H1 (cell line): Measurements from ENCODE around the gene SPAG16. TPM values are rescaled to one million over a fixed set of nuclear protein-coding genes. Genes with fewer than 3 reads are reported as not detected.
A peak's percentile ranks its signal among the peaks of the same experiment; 100 is the strongest.

ENCODE experiments used
- CTCF ChIA-PET: fragments of 300-600 bp; sonication (Branson Sonifier 250); formaldehyde crosslinking; loops from one replicate; lab custom pipeline; 2021; ENCODE audit not compliant: partially characterized antibody; lab: Charles Lee
- POLR2A ChIA-PET: fragments of 300-600 bp; sonication (Branson Sonifier 250); formaldehyde crosslinking; loops from one replicate; lab custom pipeline; 2021; ENCODE audit warnings: inconsistent platforms; ENCODE audit not compliant: partially characterized antibody; lab: Charles Lee
- DNase-seq, 2 experiments: peaks; one replicate each; pipeline versions ENCODE4 v3.0.0 to v3.0.0-alpha.2; 2010 to 2022; ENCODE audit warnings: low spot score in 2 of 2, low read depth in 1 of 2, mixed read lengths in 1 of 2
- FAIRE-seq: peaks from 2 replicates; lab custom pipeline; 2011; peaks lifted over from hg19 to GRCh38; lab: Jason Lieb, UNC
- H2AFZ ChIP-seq: 2 replicates; pipeline ENCODE4 v1.8.1; 2012; ENCODE audit warnings: low read length, inconsistent platforms
- H2AK5ac ChIP-seq: 2 replicates; pipeline ENCODE4 v1.6.1; 2013; ENCODE audit warnings: low read depth, low read length
- H2BK120ac ChIP-seq: replicated peaks from 2 replicates; pipeline ENCODE3; 2013; ENCODE audit warnings: low read depth, low read length, inconsistent platforms
- H2BK12ac ChIP-seq: 2 replicates; pipeline ENCODE4 v1.6.1; 2013; ENCODE audit warnings: low read depth, low read length
- H2BK15ac ChIP-seq: 2 replicates; pipeline ENCODE4 v1.6.1; 2013; ENCODE audit warnings: low read length
- H2BK20ac ChIP-seq: 2 replicates; pipeline ENCODE4 v1.6.1; 2013; ENCODE audit warnings: low read length
- H2BK5ac ChIP-seq: 2 replicates; pipeline ENCODE4 v1.6.1; 2013; ENCODE audit warnings: low read depth, low read length
- H3K14ac ChIP-seq: 2 replicates; pipeline ENCODE4 v1.6.1; 2013; ENCODE audit warnings: inconsistent platforms; ENCODE audit not compliant: insufficient read length
- H3K18ac ChIP-seq: 2 replicates; pipeline ENCODE4 v1.6.1; 2013; ENCODE audit warnings: low read length; ENCODE audit errors: extremely low read depth
- H3K23ac ChIP-seq: 2 replicates; pipeline ENCODE4 v1.6.1; 2013; ENCODE audit warnings: inconsistent platforms; ENCODE audit not compliant: insufficient read length
- H3K23me2 ChIP-seq: 2 replicates; pipeline ENCODE4 v1.6.1; 2013; ENCODE audit warnings: low read depth, low read length
- H3K27ac ChIP-seq: 2 replicates; pipeline ENCODE4 v1.6.1; 2011; ENCODE audit warnings: low read depth, low read length, inconsistent platforms
- H3K27me3 ChIP-seq, 4 experiments: replicated peaks in 1 of 4; 1 replicate in 1 of 4; 2 replicates in 3 of 4; pipeline versions ENCODE4 v1.6.1 to v1.8.1; 2011 to 2013; ENCODE audit warnings: low read length in 3 of 4, mild to moderate bottlenecking in 3 of 4, inconsistent platforms in 2 of 4, mixed read lengths in 2 of 4, moderate library complexity in 1 of 4; ENCODE audit not compliant: control insufficient read depth in 3 of 4, insufficient read depth in 3 of 4; ENCODE audit errors: extremely low read depth in 1 of 4
- H3K36me3 ChIP-seq, 4 experiments: 2 replicates each; pipeline versions ENCODE4 v1.6.1 to v1.8.1; 2011 to 2013; ENCODE audit warnings: mild to moderate bottlenecking in 4 of 4, low read length in 3 of 4, moderate library complexity in 2 of 4, control low read depth in 1 of 4, inconsistent platforms in 1 of 4; ENCODE audit not compliant: insufficient read depth in 4 of 4, control insufficient read depth in 2 of 4
- H3K4ac ChIP-seq: replicated peaks from 2 replicates; pipeline ENCODE3; 2013; ENCODE audit warnings: low read length, low read depth, mixed read lengths, inconsistent platforms; ENCODE audit not compliant: insufficient read length
- H3K4me1 ChIP-seq, 4 experiments: replicated peaks in 1 of 4; 1 replicate in 1 of 4; 2 replicates in 3 of 4; pipeline versions ENCODE4 v1.6.1 to v1.8.1; 2011 to 2013; ENCODE audit warnings: low read length in 3 of 4, inconsistent platforms in 2 of 4, mixed read lengths in 1 of 4; ENCODE audit not compliant: insufficient read depth in 4 of 4, control insufficient read depth in 3 of 4
- H3K4me2 ChIP-seq, 2 experiments: 2 replicates each; pipeline versions ENCODE4 v1.6.1 to v1.8.1; 2011 to 2013; ENCODE audit warnings: low read depth in 2 of 2, low read length in 2 of 2, control low read depth in 1 of 2, inconsistent platforms in 1 of 2, mild to moderate bottlenecking in 1 of 2; ENCODE audit not compliant: insufficient read depth in 1 of 2
- H3K4me3 ChIP-seq, 4 experiments: fragments of 200-600, 300-600 bp in 1 of 4; sonication (generic), shearing (Covaris generic), sonication (Bioruptor Twin) in 1 of 4; 2 replicates each; pipeline versions ENCODE4 v1.5.1 to v1.8.1; 2011 to 2016; ENCODE audit warnings: low read length in 4 of 4, low read depth in 3 of 4, control low read depth in 2 of 4, inconsistent platforms in 2 of 4, mild to moderate bottlenecking in 2 of 4, mixed read lengths in 1 of 4, moderate library complexity in 1 of 4; ENCODE audit not compliant: insufficient read depth in 2 of 4; ENCODE audit errors: extremely low read depth in 1 of 4
- H3K56ac ChIP-seq: replicated peaks from 2 replicates; pipeline ENCODE3; 2013; ENCODE audit warnings: low read depth, mild to moderate bottlenecking, mixed read lengths, low read length, inconsistent platforms; ENCODE audit not compliant: insufficient read length
- H3K79me1 ChIP-seq: 2 replicates; pipeline ENCODE4 v1.6.1; 2013; ENCODE audit warnings: low read depth, low read length, control low read depth
- H3K79me2 ChIP-seq, 2 experiments: 2 replicates each; pipeline versions ENCODE4 v1.6.1 to v1.8.1; 2012 to 2013; ENCODE audit warnings: low read length in 2 of 2, mild to moderate bottlenecking in 2 of 2, inconsistent platforms in 1 of 2; ENCODE audit not compliant: insufficient read depth in 2 of 2, control insufficient read depth in 1 of 2
- H3K9ac ChIP-seq, 4 experiments: replicated peaks in 1 of 4; 1 replicate in 1 of 4; 2 replicates in 3 of 4; pipeline versions ENCODE4 v1.6.1 to v1.8.1; 2011 to 2013; ENCODE audit warnings: low read depth in 3 of 4, low read length in 3 of 4, control low read depth in 2 of 4, mild to moderate bottlenecking in 2 of 4, moderate library complexity in 2 of 4, inconsistent platforms in 1 of 4; ENCODE audit errors: extremely low read depth in 1 of 4
- H3K9me3 ChIP-seq, 2 experiments: 2 replicates each; pipeline versions ENCODE4 v1.6.1 to v1.8.1; 2012 to 2013; ENCODE audit warnings: mild to moderate bottlenecking in 2 of 2, moderate library complexity in 2 of 2, control low read depth in 1 of 2, inconsistent platforms in 1 of 2, low read depth in 1 of 2, low read length in 1 of 2, mixed read lengths in 1 of 2; ENCODE audit not compliant: insufficient read depth in 2 of 2
- H4K20me1 ChIP-seq, 2 experiments: replicated peaks in 1 of 2; 2 replicates each; pipeline versions ENCODE3 to v1.8.1; 2011 to 2013; ENCODE audit warnings: inconsistent platforms in 2 of 2, low read length in 2 of 2, mild to moderate bottlenecking in 1 of 2; ENCODE audit not compliant: insufficient read depth in 2 of 2, control insufficient read depth in 1 of 2
- H4K5ac ChIP-seq: 2 replicates; pipeline ENCODE4 v1.6.1; 2013; ENCODE audit warnings: low read length, low read depth, mixed read lengths, inconsistent platforms; ENCODE audit not compliant: insufficient read length
- H4K8ac ChIP-seq: 2 replicates; pipeline ENCODE4 v1.8.0; 2013; ENCODE audit warnings: mild to moderate bottlenecking, moderate library complexity, low read length, inconsistent platforms; ENCODE audit not compliant: insufficient read depth; ENCODE audit errors: extremely low read depth
- H4K91ac ChIP-seq: replicated peaks from 2 replicates; pipeline ENCODE3; 2013; ENCODE audit warnings: low read length, mixed read lengths, inconsistent platforms; ENCODE audit not compliant: insufficient read length
- RAD21 ChIP-seq, 2 experiments: IDR thresholded peaks in 1 of 2; conservative IDR thresholded peaks in 1 of 2; 2 replicates each; pipeline ENCODE4 v1.6.1; 2011; ENCODE audit warnings: low read depth in 2 of 2, low read length in 2 of 2, improper control_type of control experiment in 1 of 2, inconsistent platforms in 1 of 2, mild to moderate bottlenecking in 1 of 2, moderate library complexity in 1 of 2
- SP1 ChIP-seq: IDR thresholded peaks from 2 replicates; pipeline ENCODE4 v1.6.1; 2011; ENCODE audit warnings: low read depth, low read length
- polyA plus RNA-seq, 7 experiments: library from polyadenylated mRNA; depleted of rRNA in 3 of 7; stranded (reverse) in 5 of 7; unstranded in 2 of 7; fragments of >200 nt in 5 of 7; fragments of 200-250 nt in 2 of 7; gene quantifications; 1 replicate in 5 of 7; 2 replicates in 1 of 7; 4 replicates in 1 of 7; pipeline versions ENCODE4 v1.2.1 to v1.2.3, GENCODE V29; 2011 to 2013; ENCODE audit warnings: missing spikeins in 2 of 7, mixed read lengths in 2 of 7
- total RNA-seq: library from RNA; stranded (reverse); fragmentation: NEBNext Ultra II Directional; extraction: Animal tissue kit (Norgen Biotek cat#: 25700); gene quantifications from 2 replicates; pipeline ENCODE4 v1.2.1, GENCODE V29; 2021
- TF ChIP-seq, protein P1 (sequence below), 3 experiments: IDR thresholded peaks; 1 replicate in 2 of 3; 2 replicates in 1 of 3; pipeline versions ENCODE4 v1.5.1 to v1.6.1; 2011; ENCODE audit warnings: low read length in 3 of 3, mild to moderate bottlenecking in 3 of 3, inconsistent platforms in 2 of 3, low read depth in 1 of 3, moderate library complexity in 1 of 3; ENCODE audit not compliant: insufficient read depth in 1 of 3; ENCODE audit errors: control extremely low read depth in 1 of 3

SPAG16 gene
- total and polyA plus RNA-seq, 2 of the 8 experiments (the other 6 are each of a cell fraction or from before 2014, with no cell fraction given) = 6.0 to 14.9 TPM

DNA sequence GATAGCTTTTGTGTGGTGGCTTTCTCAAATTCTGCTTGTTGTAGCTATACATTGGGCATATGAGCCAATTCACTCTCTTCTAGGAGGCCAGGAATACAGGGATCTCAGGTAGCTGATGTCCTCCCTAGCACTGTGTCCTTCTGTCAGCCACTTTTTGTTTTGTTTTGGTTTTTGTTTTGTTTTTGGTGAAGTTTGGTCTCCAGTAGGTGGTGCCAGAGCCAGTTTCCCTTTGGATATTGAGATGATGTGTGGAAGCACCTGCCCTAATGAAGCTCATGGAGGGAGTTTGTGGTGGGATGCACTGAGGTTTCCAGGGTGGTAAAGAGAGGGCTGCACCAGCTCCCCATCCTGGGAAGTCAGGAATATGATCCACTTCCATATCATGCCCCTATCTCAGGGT is 1026.1 kb downstream of the SPAG16 start:
- Histone ChIP-seq H2AFZ (no peak overlapping the region), H3K56ac (no peak overlapping the region), H3K14ac (no peak overlapping the region), H3K27me3 (no peaks in the 10 kb centered on the region), H3K4me3 (no peak overlapping the region), H2BK120ac (no peak overlapping the region), H4K20me1 (no peaks in the 10 kb centered on the region), H3K36me3 (no peaks in the 10 kb centered on the region), H3K23ac (no peak overlapping the region), H3K23me2 (no peaks in the 10 kb centered on the region; the same call in 1 of the 2 replicates), H4K91ac (no peak overlapping the region), H3K79me2 (no peaks in the 10 kb centered on the region), H3K4me1 (no peaks in the 10 kb centered on the region), H2BK12ac (no peak overlapping the region), H2AK5ac (no peak overlapping the region), H4K8ac (no peak overlapping the region), H3K9ac (no peak overlapping the region), H3K4ac (no peak overlapping the region), H3K4me2 (no peak overlapping the region), H3K9me3 (no peaks in the 10 kb centered on the region), H3K18ac (no peak overlapping the region), H3K27ac (no peak overlapping the region), H4K5ac (no peak overlapping the region), H2BK15ac (no peak overlapping the region), H2BK5ac (no peak overlapping the region), H3K79me1 (no peaks in the 10 kb centered on the region), H2BK20ac (no peak overlapping the region)
- no peak for DNase-seq
- TF ChIP-seq, protein P1, sequence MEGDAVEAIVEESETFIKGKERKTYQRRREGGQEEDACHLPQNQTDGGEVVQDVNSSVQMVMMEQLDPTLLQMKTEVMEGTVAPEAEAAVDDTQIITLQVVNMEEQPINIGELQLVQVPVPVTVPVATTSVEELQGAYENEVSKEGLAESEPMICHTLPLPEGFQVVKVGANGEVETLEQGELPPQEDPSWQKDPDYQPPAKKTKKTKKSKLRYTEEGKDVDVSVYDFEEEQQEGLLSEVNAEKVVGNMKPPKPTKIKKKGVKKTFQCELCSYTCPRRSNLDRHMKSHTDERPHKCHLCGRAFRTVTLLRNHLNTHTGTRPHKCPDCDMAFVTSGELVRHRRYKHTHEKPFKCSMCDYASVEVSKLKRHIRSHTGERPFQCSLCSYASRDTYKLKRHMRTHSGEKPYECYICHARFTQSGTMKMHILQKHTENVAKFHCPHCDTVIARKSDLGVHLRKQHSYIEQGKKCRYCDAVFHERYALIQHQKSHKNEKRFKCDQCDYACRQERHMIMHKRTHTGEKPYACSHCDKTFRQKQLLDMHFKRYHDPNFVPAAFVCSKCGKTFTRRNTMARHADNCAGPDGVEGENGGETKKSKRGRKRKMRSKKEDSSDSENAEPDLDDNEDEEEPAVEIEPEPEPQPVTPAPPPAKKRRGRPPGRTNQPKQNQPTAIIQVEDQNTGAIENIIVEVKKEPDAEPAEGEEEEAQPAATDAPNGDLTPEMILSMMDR (IDR thresholded peaks at IDR 0.05; ENCODE audit: control extremely low read depth in 1 of 3, insufficient read depth in 1 of 3, low read depth in 1 of 3, low read length in 3 of 3) = peak in 2 of 3 experiments; percentile 36 to 42; a peak in 2 of 4 replicates
- TF ChIP-seq SP1 (no peak), RAD21 (IDR thresholded peaks at IDR 0.05 in 1 of 2, conservative IDR thresholded peaks at IDR 0.05 in 1 of 2; ENCODE audit: low read depth in 2 of 2, low read length in 2 of 2) (peak; percentile 42 to 53)
- POLR2A ChIA-PET = no interaction called here
- CTCF ChIA-PET = interaction anchor here (0.5 to 2.2 kb wide), 38 partner anchors 8 to 386 kb away, joined by 3 to 14 read pairs (median 3); no protein-coding TSS in a partner anchor
- FAIRE-seq = no peak
